Measurements from ENCODE around the gene SLC16A3. TPM values are rescaled to one million over a fixed set of nuclear protein-coding genes. Genes with fewer than 3 reads are reported as not detected.

SLC16A3 gene
- total RNA-seq, 1 donor from 2014 or later = 18.1 TPM

GRCh38 chr17:82217530-82218204 is 11.2 kb upstream of the SLC16A3 start:
- peak; percentile 86 for DNase-seq (ENCODE audit: extremely low spot score, unreplicated experiment)
- Mint-ChIP-seq H3K27ac (ENCODE audit: unreplicated experiment) (peak overlapping the region; percentile 90), H3K36me3 (ENCODE audit: unreplicated experiment) (no peaks in the 10 kb centered on the region), H3K4me1 (ENCODE audit: unreplicated experiment) (peaks cover 38% of the 10 kb centered on the region), H3K4me3 (ENCODE audit: unreplicated experiment) (no peak overlapping the region), H3K9me3 (ENCODE audit: unreplicated experiment) (no peaks in the 10 kb centered on the region), H3K27me3 (ENCODE audit: unreplicated experiment) (no peaks in the 10 kb centered on the region)
- TF ChIP-seq, protein P1, sequence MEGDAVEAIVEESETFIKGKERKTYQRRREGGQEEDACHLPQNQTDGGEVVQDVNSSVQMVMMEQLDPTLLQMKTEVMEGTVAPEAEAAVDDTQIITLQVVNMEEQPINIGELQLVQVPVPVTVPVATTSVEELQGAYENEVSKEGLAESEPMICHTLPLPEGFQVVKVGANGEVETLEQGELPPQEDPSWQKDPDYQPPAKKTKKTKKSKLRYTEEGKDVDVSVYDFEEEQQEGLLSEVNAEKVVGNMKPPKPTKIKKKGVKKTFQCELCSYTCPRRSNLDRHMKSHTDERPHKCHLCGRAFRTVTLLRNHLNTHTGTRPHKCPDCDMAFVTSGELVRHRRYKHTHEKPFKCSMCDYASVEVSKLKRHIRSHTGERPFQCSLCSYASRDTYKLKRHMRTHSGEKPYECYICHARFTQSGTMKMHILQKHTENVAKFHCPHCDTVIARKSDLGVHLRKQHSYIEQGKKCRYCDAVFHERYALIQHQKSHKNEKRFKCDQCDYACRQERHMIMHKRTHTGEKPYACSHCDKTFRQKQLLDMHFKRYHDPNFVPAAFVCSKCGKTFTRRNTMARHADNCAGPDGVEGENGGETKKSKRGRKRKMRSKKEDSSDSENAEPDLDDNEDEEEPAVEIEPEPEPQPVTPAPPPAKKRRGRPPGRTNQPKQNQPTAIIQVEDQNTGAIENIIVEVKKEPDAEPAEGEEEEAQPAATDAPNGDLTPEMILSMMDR (IDR thresholded peaks at IDR 0.05) = no peak

DNA sequence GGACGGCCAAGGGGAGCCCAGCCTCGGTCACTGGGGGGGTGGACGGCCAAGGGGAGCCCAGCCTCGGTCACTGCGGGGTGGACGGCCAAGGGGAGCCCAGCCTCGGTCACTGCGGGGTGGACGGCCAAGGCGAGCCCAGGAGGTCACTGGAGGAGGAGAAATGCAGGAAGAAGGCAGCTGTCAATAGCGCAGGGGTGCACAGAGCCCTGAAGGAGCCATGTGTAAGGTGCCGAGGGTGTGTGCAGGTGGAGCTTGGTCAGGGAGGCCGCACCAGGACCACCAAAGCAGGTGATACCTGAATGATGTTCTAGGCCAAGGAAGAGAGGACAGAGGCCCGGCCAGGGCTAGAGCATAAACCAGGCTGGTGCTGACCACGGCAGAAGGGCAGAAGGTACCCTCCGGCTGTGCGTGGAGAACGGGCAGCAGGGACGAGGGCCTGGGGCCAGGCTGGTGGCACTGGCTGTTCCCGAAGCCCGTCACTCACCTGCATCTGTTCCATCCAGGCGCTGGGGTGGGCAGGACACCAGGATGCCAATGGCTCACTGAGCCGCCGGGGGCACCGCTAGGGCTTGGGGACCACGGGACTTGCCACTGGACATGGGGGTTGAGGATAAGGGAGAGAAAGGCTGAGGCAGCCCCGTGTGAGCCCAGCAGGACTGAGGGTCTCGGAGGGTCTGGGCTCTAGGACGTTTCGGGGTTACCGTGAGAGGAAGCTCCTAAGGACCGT is 10.3 kb upstream of the SLC16A3 start:
- H3K27ac Mint-ChIP-seq (ENCODE audit: unreplicated experiment) = peak overlapping the region; percentile 54
- no peaks in the 10 kb centered on the region for H3K27me3 Mint-ChIP-seq (ENCODE audit: unreplicated experiment)
- peak; percentile 81 for DNase-seq (ENCODE audit: extremely low spot score, unreplicated experiment)
- peaks cover 36% of the 10 kb centered on the region for H3K4me1 Mint-ChIP-seq (ENCODE audit: unreplicated experiment)
- H3K9me3 Mint-ChIP-seq (ENCODE audit: unreplicated experiment) = no peaks in the 10 kb centered on the region
- H3K4me3 Mint-ChIP-seq (ENCODE audit: unreplicated experiment) = no peak overlapping the region
- TF ChIP-seq, protein P1 (IDR thresholded peaks at IDR 0.05) = no peak
- no peaks in the 10 kb centered on the region for H3K36me3 Mint-ChIP-seq (ENCODE audit: unreplicated experiment)

DNA sequence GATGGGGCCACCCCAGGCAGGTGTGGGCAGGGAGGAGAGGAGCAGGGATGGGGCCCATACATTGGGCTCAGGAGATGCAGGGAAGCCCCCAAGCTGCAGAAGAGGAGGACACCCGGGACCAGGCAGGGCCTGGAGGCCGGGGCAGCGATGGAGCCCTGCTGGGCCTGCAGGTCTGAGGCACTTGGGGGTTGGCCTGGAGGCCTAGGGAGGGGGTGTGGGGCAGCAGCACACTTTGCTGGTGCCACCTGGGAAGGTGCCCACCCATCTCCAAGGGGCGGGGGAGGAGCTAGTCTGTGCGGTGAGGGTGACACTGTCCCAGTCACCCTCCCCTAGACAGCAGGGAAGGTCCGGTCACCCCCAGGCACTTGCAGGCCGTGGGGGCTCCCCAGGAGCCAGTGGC is 9.8 kb upstream of the SLC16A3 start:
- Mint-ChIP-seq H3K4me1 (ENCODE audit: unreplicated experiment) (peaks cover 33% of the 10 kb centered on the region), H3K4me3 (ENCODE audit: unreplicated experiment) (no peak overlapping the region)
- peak; percentile 83 for DNase-seq (ENCODE audit: extremely low spot score, unreplicated experiment)

GRCh38 chr17:82219753-82220709 is 8.8 kb upstream of the SLC16A3 start:
- Mint-ChIP-seq H3K9me3 (ENCODE audit: unreplicated experiment) (no peaks in the 10 kb centered on the region), H3K36me3 (ENCODE audit: unreplicated experiment) (no peaks in the 10 kb centered on the region), H3K4me1 (ENCODE audit: unreplicated experiment) (peaks cover 28% of the 10 kb centered on the region), H3K4me3 (ENCODE audit: unreplicated experiment) (no peak overlapping the region), H3K27ac (ENCODE audit: unreplicated experiment) (no peak overlapping the region), H3K27me3 (ENCODE audit: unreplicated experiment) (no peaks in the 10 kb centered on the region)
- DNase-seq (ENCODE audit: extremely low spot score, unreplicated experiment) = no peak
- TF ChIP-seq, protein P1 (IDR thresholded peaks at IDR 0.05) = no peak

More for the DNA sequence above, 9.8 kb upstream of the SLC16A3 start:
- peak overlapping the region; percentile 54 for H3K27ac Mint-ChIP-seq (ENCODE audit: unreplicated experiment)
- no peaks in the 10 kb centered on the region for H3K36me3 Mint-ChIP-seq (ENCODE audit: unreplicated experiment)
- H3K27me3 Mint-ChIP-seq (ENCODE audit: unreplicated experiment) = no peaks in the 10 kb centered on the region
- TF ChIP-seq, protein P1 (IDR thresholded peaks at IDR 0.05) = no peak
- no peaks in the 10 kb centered on the region for H3K9me3 Mint-ChIP-seq (ENCODE audit: unreplicated experiment)

All from osteocyte (in vitro differentiated cells).